SU-DHL-6 (cell line): ENCODE data around the gene ITGA11.

Experiments
- H2AFZ ChIP-seq: fragments of 200-600 bp; sonication (generic); 2 replicates; pipeline ENCODE4 v1.6.1; 2014; ENCODE audit warnings: low read depth, mild to moderate bottlenecking, moderate library complexity, mixed read lengths, antibody characterized with exemption, low read length; ENCODE audit not compliant: severe bottlenecking
- H3F3A ChIP-seq: fragments of 200-600 bp; shearing (Covaris generic); 2 replicates; pipeline ENCODE4 v1.6.0; 2016; ENCODE audit warnings: antibody characterized with exemption, mild to moderate bottlenecking; ENCODE audit not compliant: insufficient read depth
- H3K27ac ChIP-seq: fragments of 200-600 bp; sonication (generic); 2 replicates; pipeline ENCODE4 v1.5.1; 2016; ENCODE audit warnings: low read depth, mild to moderate bottlenecking, low read length, moderate library complexity, mixed read lengths
- H3K27me3 ChIP-seq: fragments of 200-600 bp; sonication (generic), shearing (Covaris generic); 2 replicates; pipeline ENCODE4 v1.6.0; 2014; ENCODE audit warnings: mild to moderate bottlenecking, low read length
- H3K36me3 ChIP-seq: fragments of 200-600 bp; sonication (generic); 2 replicates; pipeline ENCODE4 v1.6.1; 2014; ENCODE audit warnings: mild to moderate bottlenecking, low read length, mixed read lengths
- H3K4me2 ChIP-seq: fragments of 300-600, 200-600 bp; shearing (Covaris generic), sonication (generic); 2 replicates; pipeline ENCODE4 v1.6.0; 2014; ENCODE audit warnings: low read length, low read depth, mild to moderate bottlenecking; ENCODE audit not compliant: poor library complexity, severe bottlenecking
- H3K4me3 ChIP-seq: fragments of 200-600 bp; sonication (generic); 2 replicates; pipeline ENCODE4 v1.5.1; 2014; ENCODE audit warnings: antibody characterized with exemption, low read length, mild to moderate bottlenecking, mixed read lengths; ENCODE audit not compliant: insufficient read depth, poor library complexity, severe bottlenecking
- H3K79me2 ChIP-seq: fragments of 200-600 bp; sonication (generic); 2 replicates; pipeline ENCODE4 v1.6.1; 2014; ENCODE audit warnings: mild to moderate bottlenecking, low read length, moderate library complexity; ENCODE audit not compliant: insufficient read depth
- H3K9ac ChIP-seq: fragments of 200-600 bp; sonication (generic); 2 replicates; pipeline ENCODE4 v1.7.0; 2014; ENCODE audit warnings: mild to moderate bottlenecking, low read length
- H3K9me2 ChIP-seq: fragments of 200-600 bp; sonication (generic); replicated peaks from 2 replicates; pipeline ENCODE4 v1.6.1; 2014; ENCODE audit warnings: low read length; ENCODE audit not compliant: insufficient read depth
- H3K9me3 ChIP-seq: fragments of 200-600 bp; sonication (generic); 2 replicates; pipeline ENCODE4 v1.6.1; 2014; ENCODE audit warnings: low read length, mixed read lengths; ENCODE audit not compliant: insufficient read depth
- H4K20me1 ChIP-seq: fragments of 200-600 bp; sonication (generic); 2 replicates; pipeline ENCODE4 v1.6.1; 2014; ENCODE audit warnings: low read depth, mild to moderate bottlenecking, antibody characterized with exemption, low read length, moderate library complexity, mixed read lengths
- EZH2phosphoT487 ChIP-seq: fragments of 200-600 bp; sonication (generic), shearing (Covaris generic); conservative IDR thresholded peaks from 2 replicates; pipeline ENCODE4 v1.6.1; 2018; ENCODE audit warnings: mild to moderate bottlenecking, antibody characterized with exemption, low read length, moderate library complexity, mixed read lengths
- TF ChIP-seq, protein P1 (sequence below): fragments of 200-600 bp; sonication (generic); IDR thresholded peaks from one replicate; pipeline ENCODE4 v1.5.1; 2017; ENCODE audit warnings: antibody characterized with exemption, mild to moderate bottlenecking, low read length, moderate library complexity; ENCODE audit not compliant: insufficient read depth, poor library complexity, severe bottlenecking

The ITGA11 gene

DNA sequence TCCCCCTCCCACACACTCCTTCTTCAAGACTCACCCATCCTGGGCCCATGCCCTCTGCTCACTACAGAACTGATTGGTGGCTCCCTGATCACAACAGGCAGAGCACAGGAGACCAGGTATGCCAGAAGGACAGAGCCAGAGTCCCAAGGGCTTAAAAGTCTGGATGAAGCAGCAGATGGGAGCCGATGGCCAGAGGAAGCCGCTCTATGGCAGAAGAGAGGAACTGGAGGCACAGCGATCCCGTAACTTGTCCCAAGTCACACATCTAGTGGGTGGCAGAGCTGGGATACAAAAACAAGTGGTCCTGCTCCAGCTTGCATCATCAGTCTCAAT, 20.7 kb downstream of the ITGA11 start:
- H3K9me2 ChIP-seq, result no peaks in the 10 kb centered on the region
- no peaks in the 10 kb centered on the region for H3K36me3 ChIP-seq
- no peaks in the 10 kb centered on the region for H3K79me2 ChIP-seq
- H3K9ac ChIP-seq, result no peak overlapping the region
- H3K4me2 ChIP-seq, result no peak overlapping the region
- H4K20me1 ChIP-seq, result no peaks in the 10 kb centered on the region
- H3F3A ChIP-seq, result no peaks in the 10 kb centered on the region
- H3K27me3 ChIP-seq, result no peaks in the 10 kb centered on the region
- no peak for TF ChIP-seq EZH2phosphoT487
- TF ChIP-seq, protein P1, sequence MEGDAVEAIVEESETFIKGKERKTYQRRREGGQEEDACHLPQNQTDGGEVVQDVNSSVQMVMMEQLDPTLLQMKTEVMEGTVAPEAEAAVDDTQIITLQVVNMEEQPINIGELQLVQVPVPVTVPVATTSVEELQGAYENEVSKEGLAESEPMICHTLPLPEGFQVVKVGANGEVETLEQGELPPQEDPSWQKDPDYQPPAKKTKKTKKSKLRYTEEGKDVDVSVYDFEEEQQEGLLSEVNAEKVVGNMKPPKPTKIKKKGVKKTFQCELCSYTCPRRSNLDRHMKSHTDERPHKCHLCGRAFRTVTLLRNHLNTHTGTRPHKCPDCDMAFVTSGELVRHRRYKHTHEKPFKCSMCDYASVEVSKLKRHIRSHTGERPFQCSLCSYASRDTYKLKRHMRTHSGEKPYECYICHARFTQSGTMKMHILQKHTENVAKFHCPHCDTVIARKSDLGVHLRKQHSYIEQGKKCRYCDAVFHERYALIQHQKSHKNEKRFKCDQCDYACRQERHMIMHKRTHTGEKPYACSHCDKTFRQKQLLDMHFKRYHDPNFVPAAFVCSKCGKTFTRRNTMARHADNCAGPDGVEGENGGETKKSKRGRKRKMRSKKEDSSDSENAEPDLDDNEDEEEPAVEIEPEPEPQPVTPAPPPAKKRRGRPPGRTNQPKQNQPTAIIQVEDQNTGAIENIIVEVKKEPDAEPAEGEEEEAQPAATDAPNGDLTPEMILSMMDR, result no peak
- H3K4me3 ChIP-seq, result no peak overlapping the region
- H3K27ac ChIP-seq, result no peak overlapping the region
- no peak overlapping the region for H2AFZ ChIP-seq
- no peaks in the 10 kb centered on the region for H3K9me3 ChIP-seq

DNA sequence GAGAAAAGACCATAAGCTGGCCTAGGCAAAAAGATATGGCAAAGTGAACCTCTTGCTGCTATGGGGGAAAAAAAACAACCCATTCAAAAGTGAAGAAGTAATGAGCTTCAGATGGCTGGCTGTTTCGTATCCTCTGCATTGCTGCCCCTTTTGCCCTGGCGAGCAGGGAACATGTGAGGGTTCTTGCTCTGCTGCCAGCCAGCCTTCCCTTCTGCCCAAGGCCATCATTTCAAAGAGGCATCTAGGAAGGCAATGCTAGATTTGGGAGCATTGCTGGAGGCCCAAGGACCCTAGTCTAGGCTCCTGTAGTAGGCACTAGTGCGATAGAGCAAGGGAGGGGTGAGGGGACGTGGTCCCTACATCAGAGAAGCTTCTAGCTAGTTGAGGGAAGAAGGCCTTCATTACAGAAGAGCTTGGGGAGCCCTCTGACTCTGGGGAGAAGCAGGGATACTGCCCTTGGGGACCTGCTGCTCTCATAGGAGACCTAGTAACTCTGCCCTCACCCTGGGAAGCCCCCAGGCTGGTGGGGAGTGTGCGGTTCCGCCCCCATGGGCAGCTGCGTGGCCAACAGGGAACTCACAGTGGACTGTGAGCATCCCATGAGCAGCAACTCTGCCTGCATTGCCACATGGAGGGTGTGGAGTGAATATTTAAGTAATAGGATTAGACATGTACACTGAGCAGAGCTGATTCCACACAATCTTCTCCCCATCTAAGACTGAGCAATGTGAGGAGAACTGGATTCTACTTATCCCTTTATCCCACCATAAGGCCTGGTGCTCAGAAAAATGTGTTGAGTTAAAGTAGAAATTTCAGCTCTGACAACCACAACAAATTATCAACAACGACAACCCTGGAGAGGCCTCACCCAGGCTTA, 21.3 kb downstream of the ITGA11 start:
- Histone ChIP-seq H3K4me2 (no peak overlapping the region), H3K27ac (no peak overlapping the region), H3K9me2 (no peaks in the 10 kb centered on the region), H3K36me3 (no peaks in the 10 kb centered on the region), H3K9me3 (no peaks in the 10 kb centered on the region), H3K27me3 (no peaks in the 10 kb centered on the region), H3F3A (no peaks in the 10 kb centered on the region), H3K9ac (no peak overlapping the region), H3K79me2 (no peaks in the 10 kb centered on the region), H4K20me1 (no peaks in the 10 kb centered on the region), H3K4me3 (no peak overlapping the region), H2AFZ (no peak overlapping the region)
- TF ChIP-seq, protein P1, result no peak
- no peak for TF ChIP-seq EZH2phosphoT487

DNA sequence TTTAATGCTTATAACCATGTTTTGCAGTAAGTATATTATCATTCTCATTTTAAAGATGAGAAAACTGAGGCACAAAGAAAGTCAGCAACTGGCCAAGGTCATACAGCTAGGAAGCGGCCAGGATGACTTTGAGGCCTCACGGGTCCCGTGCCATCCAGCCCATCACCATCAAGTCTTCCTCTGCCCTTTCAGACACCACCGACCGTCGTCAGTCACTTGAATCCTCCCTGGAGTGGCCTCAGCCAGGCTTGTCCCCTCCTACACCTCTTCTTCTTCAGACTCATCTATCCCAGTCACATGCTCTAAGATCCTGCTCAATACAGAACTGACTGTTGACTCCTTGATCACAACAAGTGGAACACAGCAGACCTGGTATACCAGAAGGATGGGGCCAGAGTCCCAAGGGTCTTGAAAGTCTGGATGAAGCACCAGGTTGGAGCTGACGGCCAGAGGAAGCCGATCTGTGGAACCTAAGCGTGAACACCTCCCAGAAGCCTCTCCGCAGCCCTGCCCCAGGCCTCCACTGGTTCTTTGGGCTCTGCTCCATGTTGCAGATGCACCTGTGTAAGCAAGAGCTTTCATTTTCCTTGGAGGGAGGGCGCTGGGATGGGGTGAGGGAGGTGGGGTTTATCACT, 22.1 kb downstream of the ITGA11 start:
- Histone ChIP-seq H3F3A (no peaks in the 10 kb centered on the region), H4K20me1 (no peaks in the 10 kb centered on the region), H3K4me2 (no peak overlapping the region), H3K9me3 (no peaks in the 10 kb centered on the region), H3K79me2 (no peaks in the 10 kb centered on the region), H3K4me3 (no peak overlapping the region), H3K27ac (no peak overlapping the region), H3K27me3 (no peaks in the 10 kb centered on the region), H3K9me2 (no peaks in the 10 kb centered on the region), H2AFZ (no peak overlapping the region), H3K36me3 (no peaks in the 10 kb centered on the region), H3K9ac (no peak overlapping the region)
- no peak for TF ChIP-seq EZH2phosphoT487
- TF ChIP-seq, protein P1, result no peak
